Smooth muscle cell (in vitro differentiated cells): ENCODE data around the gene PRUNE2. TPM values are rescaled to one million over a fixed set of nuclear protein-coding genes. Genes with fewer than 3 reads are reported as not detected.

ENCODE experiments used
- DNase-seq: peaks from one replicate; lab custom pipeline; 2025; ENCODE audit not compliant: unreplicated experiment; lab: John Stamatoyannopoulos, UW
- H2AFZ ChIP-seq: fragments of 200-600 bp; sonication (generic); 2 replicates; pipeline ENCODE4 v1.6.0; 2016; ENCODE audit warnings: antibody characterized with exemption, low read depth, mild to moderate bottlenecking
- H3F3A ChIP-seq: fragments of 200-600 bp; sonication (generic); 2 replicates; pipeline ENCODE4 v1.6.0; 2017; ENCODE audit warnings: antibody characterized with exemption, low read depth
- H3K27ac ChIP-seq: fragments of 200-600 bp; sonication (generic); 2 replicates; pipeline ENCODE4 v1.5.1; 2016; ENCODE audit warnings: low read depth, mild to moderate bottlenecking
- H3K27me3 ChIP-seq: fragments of 200-600 bp; sonication (generic); 2 replicates; pipeline ENCODE4 v1.6.1; 2016; ENCODE audit warnings: low read depth, mild to moderate bottlenecking
- H3K36me3 ChIP-seq: fragments of 200-600 bp; sonication (generic); 2 replicates; pipeline ENCODE4 v1.5.1; 2016; ENCODE audit warnings: low read depth
- H3K4me1 ChIP-seq: fragments of 200-600 bp; sonication (generic); 2 replicates; pipeline ENCODE4 v1.5.1; 2016; ENCODE audit warnings: low read depth
- H3K4me2 ChIP-seq: fragments of 200-600 bp; sonication (generic); 2 replicates; pipeline ENCODE4 v1.6.0; 2016; ENCODE audit warnings: mild to moderate bottlenecking
- H3K4me3 ChIP-seq: fragments of 200-600 bp; sonication (generic); 2 replicates; pipeline ENCODE4 v1.5.1; 2016; ENCODE audit warnings: mild to moderate bottlenecking
- H3K79me2 ChIP-seq: fragments of 200-600 bp; sonication (generic); 2 replicates; pipeline ENCODE4 v1.6.0; 2016; ENCODE audit warnings: low read depth, mild to moderate bottlenecking
- H3K9ac ChIP-seq: fragments of 200-600 bp; sonication (generic); 2 replicates; pipeline ENCODE4 v1.6.0; 2016; ENCODE audit warnings: low read depth
- H3K9me3 ChIP-seq: fragments of 200-600 bp; sonication (generic); replicated peaks from 2 replicates; pipeline ENCODE4 v1.5.1; 2016; ENCODE audit warnings: low read depth
- H4K20me1 ChIP-seq: fragments of 200-600 bp; sonication (generic); 2 replicates; pipeline ENCODE4 v1.6.0; 2016; ENCODE audit warnings: low read depth
- CTCF ChIP-seq: fragments of 200-600 bp; sonication (generic); IDR thresholded peaks from 2 replicates; pipeline ENCODE4 v1.5.1; 2017; ENCODE audit warnings: borderline replicate concordance, mild to moderate bottlenecking, antibody characterized with exemption; ENCODE audit not compliant: insufficient read depth, poor library complexity, severe bottlenecking
- WGBS: methylation state at CpG from one replicate; pipeline ENCODE4 v1.1.7; 2016; ENCODE audit warnings: low lambda C conversion rate; 5-methylcytosine and 5-hydroxymethylcytosine counted together
- polyA plus RNA-seq: library from polyadenylated mRNA; unstranded; fragments of >200 nt; fragmentation: Nextera tagmentation; extraction: Ambion mirVana; gene quantifications from 2 replicates; pipeline ENCODE4 v1.2.1, GENCODE V29; 2016
- total RNA-seq: library from RNA; depleted of rRNA; stranded (reverse); fragments of >200 nt; gene quantifications from 2 replicates; pipeline ENCODE4 v1.2.3, GENCODE V29; 2014

Gene PRUNE2
- total and polyA plus RNA-seq, 2 experiments from 2014 or later = 0.79 to 1.9 TPM

- Histone ChIP-seq H4K20me1 (no peaks in the 10 kb centered on the region), H3K27ac (no peak overlapping the region), H3K9ac (no peak overlapping the region), H3K9me3 (no peaks in the 10 kb centered on the region), H3K4me1 (peaks cover 10% of the 10 kb centered on the region), H3K4me3 (no peak overlapping the region), H2AFZ (no peak overlapping the region), H3K4me2 (no peak overlapping the region), H3K79me2 (no peaks in the 10 kb centered on the region), H3F3A (no peaks in the 10 kb centered on the region), H3K36me3 (no peaks in the 10 kb centered on the region), H3K27me3 (no peaks in the 10 kb centered on the region)
- DNase-seq = no peak
- TF ChIP-seq CTCF = no peak
- WGBS = 93% methylated on average over 10 of the region's 10 CpGs
These were observed 225.0 kb downstream of the PRUNE2 start for GRCh38 chr9:76680716-76681425.

- no peak for TF ChIP-seq CTCF
- peak overlapping the region; percentile 50 for H3K4me2 ChIP-seq
- no peaks in the 10 kb centered on the region for H3K36me3 ChIP-seq
- no peaks in the 10 kb centered on the region for H3K79me2 ChIP-seq
- no peaks in the 10 kb centered on the region for H3K9me3 ChIP-seq
- H2AFZ ChIP-seq = peak overlapping the region; percentile 23
- H3K27ac ChIP-seq = peak overlapping the region; percentile 7
- no peak overlapping the region for H3K4me3 ChIP-seq
- H4K20me1 ChIP-seq = no peaks in the 10 kb centered on the region
- peaks cover 10% of the 10 kb centered on the region for H3K4me1 ChIP-seq
- no peaks in the 10 kb centered on the region for H3F3A ChIP-seq
- no peak overlapping the region for H3K9ac ChIP-seq
- DNase-seq = no peak
- no peaks in the 10 kb centered on the region for H3K27me3 ChIP-seq
- 61% methylated on average over 15 of the region's 15 CpGs for WGBS
These were observed 228.3 kb downstream of the PRUNE2 start for GRCh38 chr9:76677481-76678055.

- Histone ChIP-seq H3K36me3 (no peaks in the 10 kb centered on the region), H3K4me2 (no peak overlapping the region), H3K9me3 (no peaks in the 10 kb centered on the region), H2AFZ (no peak overlapping the region), H3K4me1 (peaks cover 10% of the 10 kb centered on the region), H3K27ac (peak overlapping the region; percentile 7), H3F3A (no peaks in the 10 kb centered on the region), H3K27me3 (no peaks in the 10 kb centered on the region), H3K4me3 (no peak overlapping the region), H4K20me1 (no peaks in the 10 kb centered on the region), H3K79me2 (no peaks in the 10 kb centered on the region), H3K9ac (no peak overlapping the region)
- no peak for TF ChIP-seq CTCF
- WGBS = 97% methylated on average over 4 of the region's 4 CpGs
- no peak for DNase-seq
These were observed 229.1 kb downstream of the PRUNE2 start for GRCh38 chr9:76676857-76677256.
